DMS114 treated with DMSO at 0.1 percent for 48 hours (cell line): ENCODE results near the gene SH3GLB2.
"Not testable (repeated sequence)": the region's sequence is repeated elsewhere in the genome, so short reads cannot be mapped to it uniquely, and the experiment has no call there.

Experiments used
- DNase-seq: peaks from one replicate; lab custom pipeline; 2025; ENCODE audit not compliant: unreplicated experiment; lab: John Stamatoyannopoulos, UW

SH3GLB2 gene

DNA sequence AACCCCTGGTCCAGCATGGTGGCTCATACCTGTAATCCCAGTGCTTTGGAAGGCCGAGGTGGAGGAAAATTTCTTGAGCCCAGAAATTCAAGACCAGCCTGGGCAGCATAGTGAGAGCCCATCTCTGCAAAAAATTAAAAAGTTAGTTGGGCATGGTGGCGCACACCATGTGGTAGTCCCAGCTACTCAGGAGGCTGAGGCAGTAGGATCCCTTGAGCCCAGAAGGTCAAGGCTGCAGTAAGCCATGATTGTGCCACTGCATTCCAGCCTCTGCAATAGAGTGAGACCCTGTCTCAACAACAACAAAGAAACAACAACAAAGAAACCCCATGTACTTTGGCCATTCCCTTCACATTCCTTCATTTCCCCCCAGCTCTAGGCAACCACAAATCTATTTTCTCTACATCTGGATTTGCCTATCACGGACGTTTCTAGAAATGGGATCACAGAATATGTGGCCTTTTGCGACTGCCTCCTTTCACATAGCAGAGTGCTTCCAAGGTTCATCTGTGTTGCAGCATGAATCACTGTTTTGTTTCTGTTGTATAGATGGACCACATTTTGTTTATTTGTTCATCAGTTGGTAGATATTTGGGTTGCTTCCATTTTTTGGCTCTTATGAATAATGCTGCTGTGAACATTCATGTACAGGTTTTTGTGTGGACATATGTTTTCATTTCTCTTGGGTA lies 26.2 kb upstream of the SH3GLB2 start:
- DNase-seq: no peak

DNA sequence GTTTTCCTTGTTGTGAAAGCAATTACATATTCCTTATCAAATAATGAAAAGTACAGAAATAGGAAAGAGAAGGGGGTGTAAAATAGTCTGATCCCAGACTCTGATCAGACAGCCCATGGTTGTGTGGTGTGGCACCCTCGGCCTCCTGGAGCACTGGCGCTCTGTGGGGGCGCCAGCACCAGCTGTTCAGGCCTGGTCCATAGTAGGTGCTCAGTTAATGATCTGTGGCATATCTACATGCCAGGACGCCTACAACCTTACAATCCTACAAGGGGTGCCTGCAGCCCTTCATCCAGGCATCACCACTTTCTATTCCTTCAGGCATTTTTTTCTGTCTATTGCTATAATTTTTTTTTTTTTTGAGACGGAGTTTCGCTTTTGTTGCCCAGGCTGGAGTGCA lies 24.9 kb upstream of the SH3GLB2 start:
- no peak for DNase-seq

DNA sequence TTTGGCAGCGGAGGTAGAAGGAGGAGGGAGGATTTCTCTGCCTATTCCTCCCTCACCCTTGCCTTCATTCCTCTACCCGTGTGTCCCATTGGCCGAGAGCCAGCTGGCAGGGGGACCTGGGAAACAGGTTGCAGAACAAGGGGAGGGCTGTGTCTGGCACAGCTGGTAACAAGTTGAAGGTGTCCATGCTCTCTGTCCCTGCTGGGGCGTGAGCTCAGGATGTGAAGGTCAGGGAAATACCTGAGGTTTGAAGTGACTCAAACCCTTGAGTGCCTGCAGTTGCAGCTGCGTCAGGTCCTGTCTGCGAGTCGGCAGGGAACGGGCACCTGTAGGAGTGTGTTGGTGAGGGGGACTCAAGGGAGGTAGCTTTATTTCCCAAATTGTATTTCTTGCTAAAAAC lies 24.5 kb upstream of the SH3GLB2 start:
- no peak for DNase-seq

DNA sequence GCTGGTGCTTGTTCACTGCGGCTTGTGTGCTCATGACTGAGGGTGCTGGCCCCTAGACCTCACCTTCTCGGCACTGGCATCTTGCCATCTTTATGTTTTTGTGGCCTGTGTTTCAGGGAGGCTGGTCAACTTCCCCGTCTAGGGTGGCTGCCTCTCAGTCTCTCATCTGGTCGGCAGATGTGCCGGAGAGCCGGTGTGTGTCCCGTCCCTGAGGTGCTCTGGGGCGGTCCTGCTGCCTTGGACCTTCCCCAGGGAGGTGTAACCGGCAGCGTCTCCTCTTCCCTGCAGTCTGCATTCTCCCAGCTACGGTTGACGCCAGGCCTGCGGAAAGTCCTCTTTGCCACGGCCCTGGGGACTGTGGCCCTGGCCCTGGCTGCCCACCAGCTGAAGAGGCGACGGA lies 13.9 kb upstream of the SH3GLB2 start:
- DNase-seq: no peak

DNA sequence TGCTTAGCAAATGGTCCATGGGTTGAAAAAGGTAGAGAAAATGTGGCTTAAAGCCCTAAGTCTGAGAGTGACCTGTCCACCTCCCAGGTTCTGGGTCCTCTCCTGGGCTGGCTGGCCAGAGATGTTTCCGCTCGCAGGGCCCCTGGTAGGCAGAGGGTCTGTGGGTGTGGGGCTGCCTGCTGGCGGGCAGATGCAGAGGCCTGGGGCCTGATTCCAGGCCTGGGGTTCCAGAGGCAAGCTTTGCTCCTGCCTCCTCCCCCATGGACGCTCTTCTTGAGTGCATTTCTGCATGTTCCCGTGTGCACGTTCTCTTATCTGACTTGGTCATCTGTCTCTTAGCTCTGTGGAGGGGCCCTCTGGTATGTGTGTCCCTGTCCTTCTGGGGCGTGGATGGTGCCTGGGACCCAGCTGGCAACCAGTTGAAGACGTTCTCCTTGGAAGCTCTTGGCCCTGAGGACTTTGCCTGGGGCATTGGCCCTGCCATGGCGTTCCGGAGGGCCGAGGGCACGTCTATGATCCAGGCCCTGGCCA lies 12.0 kb upstream of the SH3GLB2 start:
- no peak for DNase-seq

DNA sequence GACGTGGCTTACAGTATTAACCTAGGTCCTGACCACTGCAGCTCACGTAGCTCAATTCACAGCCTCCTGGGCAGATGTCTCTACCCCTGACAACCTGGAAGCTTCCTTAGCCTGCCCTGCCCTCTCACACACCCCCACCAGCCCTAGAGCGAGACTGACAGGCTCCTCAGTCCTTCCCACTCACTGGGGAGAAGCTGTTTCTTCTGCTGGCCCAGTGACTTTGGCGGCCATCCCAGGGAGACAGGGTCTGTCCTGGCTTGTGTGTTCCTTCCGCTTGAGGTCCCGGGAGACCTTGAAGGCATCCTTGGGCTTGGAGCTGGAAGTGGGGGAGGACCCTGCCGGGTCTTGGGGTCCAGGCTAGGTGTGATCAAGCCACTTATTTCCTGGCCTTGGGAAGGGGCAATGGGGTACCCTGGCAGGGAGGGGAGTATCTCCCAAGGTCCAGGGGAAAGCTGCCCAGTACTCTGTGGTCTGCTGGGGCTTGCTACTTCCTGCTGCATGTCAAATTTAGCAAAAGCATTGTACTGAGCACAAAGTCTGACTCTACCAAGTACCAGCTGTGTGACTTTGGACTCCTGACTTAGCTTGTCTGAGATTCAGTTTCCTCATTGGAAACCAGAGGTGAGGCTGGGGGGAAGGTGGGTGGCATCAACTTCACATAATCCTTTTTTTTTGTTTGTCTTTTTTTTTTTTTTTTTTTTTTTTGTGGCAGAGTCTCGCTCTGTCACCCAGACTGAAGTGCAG lies 10.2 kb upstream of the SH3GLB2 start:
- no peak for DNase-seq

DNA sequence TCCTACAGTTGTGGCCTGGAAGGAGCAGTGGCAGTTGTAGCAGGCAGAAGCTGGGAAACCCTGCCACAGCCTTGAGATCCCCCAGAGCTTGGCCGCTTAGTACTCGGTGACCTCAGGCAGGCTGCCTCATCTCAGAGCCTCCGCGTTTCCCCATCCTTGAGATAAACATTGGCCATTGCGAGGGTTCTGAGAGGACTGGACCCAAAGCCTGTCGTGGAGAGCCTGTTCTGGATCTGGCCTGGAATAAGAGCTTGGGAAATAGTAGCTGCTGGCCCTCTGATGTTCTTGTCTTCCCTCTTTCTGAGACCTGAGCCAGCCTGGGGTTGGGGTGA lies 9.6 kb upstream of the SH3GLB2 start:
- no peak for DNase-seq

DNA sequence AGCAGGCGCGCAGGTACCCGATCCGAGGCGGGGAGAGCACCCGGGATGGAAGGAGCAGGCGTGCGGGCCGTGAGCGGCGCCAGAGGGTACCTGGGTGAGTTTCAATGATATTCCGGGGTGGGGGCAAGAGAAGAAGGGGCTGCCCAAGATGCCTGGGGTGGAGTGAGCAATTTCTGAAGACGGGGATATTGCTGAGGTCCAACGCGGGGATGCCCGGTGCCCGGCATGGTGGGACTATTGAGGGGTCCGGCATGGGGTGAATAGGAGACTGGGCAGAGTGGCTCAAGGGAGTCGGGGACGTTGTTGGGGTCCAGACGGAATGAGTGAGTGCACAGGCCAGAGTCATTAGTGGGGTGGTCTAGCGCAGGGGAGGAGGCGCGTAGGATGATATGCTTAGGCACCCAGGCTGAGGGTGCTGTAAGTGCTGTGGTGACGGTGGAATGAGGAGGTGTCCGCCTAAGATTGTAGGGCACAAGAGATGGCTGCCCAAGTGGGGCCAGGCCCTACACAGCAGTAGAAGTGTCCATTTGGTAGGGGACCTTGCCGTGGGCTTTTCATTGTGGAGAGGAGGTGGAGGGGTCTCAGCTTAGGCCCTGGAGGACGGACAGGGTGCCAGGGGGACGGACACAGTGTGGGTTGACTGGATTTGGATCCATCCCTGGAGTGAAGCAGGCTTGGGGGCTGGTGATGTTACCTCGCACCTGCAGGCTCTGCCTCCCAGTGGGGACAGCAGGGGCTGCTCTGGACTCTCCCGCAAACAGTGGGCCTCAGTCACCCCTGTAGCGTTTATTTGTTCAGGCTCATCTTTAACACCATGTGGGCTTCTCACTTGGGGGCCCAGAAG lies 9.0 kb upstream of the SH3GLB2 start:
- DNase-seq: no peak

DNA sequence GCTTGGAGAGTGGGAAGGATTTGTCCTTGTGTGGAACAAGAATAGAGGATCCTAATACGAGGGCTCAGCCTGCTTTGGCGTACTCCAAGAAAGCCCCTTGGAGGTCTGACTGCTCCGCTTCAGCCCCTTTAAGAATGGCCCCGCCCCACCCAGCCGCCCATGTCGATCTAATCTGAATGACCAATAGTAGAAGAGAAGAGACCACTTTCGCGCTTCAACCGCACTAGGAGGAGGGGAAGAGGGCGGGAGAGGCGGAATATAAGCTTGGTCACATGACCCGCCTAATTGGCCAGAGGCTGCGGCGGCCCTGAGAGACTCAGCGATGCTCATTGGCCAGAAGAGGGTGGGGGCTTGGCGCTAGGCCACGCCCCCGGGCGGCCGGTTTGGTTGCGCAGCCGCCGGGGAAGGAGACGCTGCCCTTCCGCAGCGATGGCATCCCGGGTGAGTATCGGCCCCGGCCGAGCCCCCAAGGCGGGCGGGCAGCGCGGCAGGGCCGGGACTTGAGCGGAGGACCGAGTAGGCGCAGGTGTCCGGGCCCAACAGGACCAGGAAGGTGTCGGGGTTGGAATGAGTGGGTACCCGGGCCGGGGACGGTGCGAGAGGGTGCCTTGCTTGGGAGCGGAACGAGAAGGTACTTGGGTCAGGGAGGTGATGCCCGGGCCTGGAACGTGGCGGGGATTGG lies 8.3 kb upstream of the SH3GLB2 start, which contains the start of gene MIGA2:
Gene MIGA2, plus strand, starts transcription at position 386 of the 682 bp plus-strand sequence. CDS start 3,969 bp downstream, outside the sequence.
- DNase-seq: peak; percentile 97

DNA sequence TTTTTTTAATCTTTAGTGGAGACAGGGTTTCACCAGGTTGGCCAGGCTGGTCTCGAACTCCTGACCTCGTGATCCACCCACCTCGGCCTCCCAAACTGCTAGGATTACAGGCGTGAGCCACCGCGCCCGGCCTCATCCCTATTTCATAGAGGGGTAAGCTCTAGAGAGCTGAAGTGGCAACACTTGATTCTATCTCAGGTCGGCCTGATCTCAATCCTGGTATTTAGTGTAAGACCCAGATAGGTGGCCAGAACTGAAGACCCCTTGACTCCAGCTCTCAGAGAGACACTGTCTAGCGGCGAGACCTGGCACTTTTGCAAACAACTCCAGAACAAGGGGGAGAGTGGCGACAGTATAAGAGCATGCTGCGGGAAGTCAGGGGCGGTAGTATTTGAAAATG lies 7.7 kb upstream of the SH3GLB2 start:
- not testable (repeated sequence) for DNase-seq

DNA sequence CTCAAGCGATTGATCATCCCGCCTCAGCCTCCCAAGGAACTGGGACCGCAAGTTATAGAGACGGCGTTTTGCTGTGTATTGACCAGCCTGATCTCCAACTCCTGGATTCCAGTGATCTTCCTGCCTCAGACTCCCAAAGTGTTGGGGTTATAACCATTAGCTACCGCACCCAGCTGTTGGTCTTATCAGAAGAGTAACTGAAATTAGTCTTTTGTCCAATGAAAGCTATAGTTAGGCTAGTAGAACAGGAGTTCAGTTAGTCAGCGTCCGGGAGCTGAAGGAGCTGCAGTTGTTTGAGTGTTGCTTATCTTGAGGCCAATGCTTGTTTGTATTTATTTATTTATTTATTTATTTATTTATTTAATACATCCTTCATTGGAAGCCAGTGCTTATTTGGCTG lies 5.1 kb upstream of the SH3GLB2 start:
- DNase-seq: no peak

DNA sequence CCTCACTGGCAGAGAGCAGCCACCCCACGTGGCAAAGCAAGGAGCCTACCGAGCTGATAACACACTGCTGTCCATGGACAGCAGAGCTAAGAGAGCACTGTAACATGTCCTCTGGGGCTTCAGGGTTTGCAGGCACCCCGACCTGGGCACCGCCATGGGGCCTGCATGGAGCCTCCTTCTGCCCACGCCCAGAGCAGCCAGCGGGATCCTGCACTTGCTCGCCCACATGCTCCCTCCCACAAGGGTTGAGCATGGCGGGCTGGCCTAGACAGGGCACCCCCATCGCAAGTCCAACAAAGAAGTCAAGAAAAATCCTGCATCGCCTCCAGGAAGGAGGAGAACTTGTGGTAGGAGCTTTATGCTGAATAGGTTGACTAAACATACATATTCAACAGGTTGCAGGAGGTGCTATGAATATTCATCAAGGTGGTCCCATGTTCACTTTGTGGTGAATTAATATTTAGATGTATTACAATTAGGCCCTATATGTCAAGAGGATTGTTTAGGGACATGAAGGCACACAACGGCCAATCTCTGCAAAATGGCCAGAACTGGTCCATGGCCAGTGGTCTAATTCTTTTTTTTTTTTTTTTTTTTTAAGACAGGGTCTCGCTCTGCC lies 4.5 kb upstream of the SH3GLB2 start:
- DNase-seq: no peak

DNA sequence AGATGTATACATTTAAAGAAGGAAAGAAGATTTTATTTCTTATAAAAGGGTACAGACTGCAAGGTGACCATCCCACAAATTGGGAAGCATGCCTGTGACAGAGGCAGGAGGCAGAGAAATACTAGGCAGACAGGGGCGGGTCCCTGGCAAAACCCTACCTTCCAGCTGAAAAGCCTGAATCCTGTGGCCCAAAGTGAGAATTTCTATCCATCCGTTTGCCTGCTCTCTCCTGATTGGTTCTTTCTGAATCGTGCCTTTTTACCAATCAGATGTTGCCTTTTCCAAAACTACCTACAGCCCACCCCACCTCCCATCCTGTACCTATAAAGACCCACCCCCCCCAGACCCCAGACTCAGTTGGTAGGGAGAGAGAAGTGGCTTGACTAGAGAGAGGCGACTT lies 3.4 kb upstream of the SH3GLB2 start:
- DNase-seq: no peak

DNA sequence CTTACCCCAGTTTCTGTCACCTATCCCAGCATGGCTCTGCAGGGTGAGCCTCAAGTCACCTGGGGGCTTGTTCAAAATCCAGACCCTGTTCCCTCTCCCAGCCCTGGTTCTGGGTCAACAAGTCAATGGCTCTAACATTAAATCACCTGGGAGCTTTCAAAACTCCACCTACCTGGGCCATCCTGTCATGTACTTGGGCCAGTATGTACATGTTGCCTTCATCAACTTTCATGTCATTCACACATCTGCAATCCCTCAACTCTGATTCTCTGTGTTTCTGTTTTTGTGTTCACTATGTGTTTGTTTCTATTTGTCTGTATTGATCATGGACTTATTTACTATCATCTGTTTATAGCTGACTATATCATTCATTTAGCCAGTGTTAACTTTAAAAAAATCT lies 2.1 kb upstream of the SH3GLB2 start:
- DNase-seq: no peak

DNA sequence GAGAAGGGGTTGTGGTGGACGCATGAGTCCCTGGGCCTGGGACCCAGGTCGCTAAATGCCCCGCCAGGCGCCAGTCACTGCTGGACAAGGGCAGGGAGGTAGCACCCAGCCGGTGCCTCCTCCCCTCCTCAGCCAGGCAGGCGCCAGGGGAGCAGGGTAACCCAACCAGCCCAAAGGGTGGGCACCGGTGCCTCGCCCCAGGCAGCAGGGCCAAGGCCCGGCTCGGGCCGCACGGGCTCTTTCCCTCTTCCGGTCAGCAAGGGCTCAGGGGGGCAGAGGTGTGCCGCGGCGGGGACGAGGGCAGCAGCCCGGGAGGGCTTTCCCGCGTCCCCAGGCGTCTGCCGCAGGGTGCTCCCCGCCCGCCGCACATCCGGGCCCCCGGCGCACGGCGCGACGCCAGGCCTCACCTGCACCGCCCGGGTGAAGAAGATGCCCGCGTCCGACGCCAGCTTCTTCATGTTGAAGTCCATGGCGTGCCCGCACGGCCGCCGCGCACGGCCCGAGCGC lies 393 bp downstream of the SH3GLB2 start:
- no peak for DNase-seq

DNA sequence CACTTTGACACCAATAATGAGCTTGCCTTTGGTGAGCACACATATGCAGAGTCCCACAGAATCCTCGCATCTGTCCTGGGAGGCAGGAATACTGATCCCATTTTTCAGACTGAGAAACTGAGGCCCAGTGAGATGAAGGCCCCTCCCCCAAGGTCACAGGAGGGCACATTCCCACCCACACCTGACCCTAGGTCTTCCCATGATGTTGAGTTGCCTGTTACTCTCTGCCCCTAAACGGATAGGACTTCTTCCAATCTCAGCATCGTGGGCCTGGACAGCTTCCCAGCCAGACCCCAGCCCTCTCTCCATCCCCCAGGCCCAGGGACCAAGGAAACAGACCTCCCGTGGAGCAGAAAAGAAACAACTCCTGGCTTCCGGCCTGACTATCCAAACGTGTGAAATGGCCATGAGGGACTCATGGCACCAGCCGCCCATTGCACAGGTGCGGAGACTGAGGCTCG lies 877 bp downstream of the SH3GLB2 start:
- no peak for DNase-seq

DNA sequence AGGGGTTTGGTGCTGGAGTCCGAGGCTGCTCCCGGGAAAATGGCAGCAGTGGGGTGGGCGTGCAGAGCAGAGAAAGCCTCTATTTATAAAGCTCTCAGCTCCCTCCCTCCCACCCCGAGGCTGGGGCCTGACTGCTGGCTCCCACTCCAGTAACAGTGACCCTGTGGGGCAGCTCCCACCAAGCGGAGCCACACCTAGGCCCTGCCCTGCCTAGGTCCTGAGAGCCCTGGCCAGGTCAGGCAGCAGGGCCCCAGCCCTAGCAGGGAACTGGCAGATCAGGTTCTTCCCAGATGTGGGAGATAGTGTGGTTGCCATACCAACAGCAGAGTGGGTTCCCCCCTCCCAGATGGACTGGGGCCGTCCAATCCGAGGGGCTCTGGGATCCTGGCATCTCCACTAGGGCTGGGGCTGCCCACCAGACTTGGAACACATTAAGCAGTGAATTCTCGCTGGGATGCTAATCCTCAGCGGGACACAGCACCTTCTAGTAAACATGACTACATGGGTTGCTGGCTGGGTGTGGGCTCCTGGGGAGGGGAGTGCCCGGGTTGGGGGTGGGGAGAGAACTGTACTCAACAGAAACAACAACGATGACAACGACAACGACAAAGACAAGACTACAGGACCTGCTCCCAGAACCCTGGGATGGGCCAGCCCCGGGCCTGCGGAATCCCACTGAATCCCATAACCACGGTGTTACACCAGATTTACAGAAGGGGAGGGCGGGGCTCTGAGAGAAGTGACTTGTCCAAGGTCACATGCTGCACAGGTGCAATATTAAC lies 1.5 kb downstream of the SH3GLB2 start:
- DNase-seq: no peak

DNA sequence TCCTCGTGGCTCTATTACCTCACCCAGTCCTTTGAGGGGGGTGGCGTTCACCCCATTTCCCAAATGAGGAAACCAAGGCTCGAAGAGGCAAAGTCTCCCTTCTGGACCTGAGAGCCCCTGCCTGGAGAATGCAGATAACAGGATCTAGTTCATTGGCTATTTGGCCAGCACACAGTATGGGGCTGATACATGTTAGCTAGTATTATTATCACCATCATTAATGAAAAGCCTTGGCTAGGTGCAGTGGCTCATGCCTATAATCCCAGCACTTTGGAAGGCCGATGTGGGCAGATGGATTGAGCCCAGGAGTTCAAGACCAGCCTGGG lies 4.3 kb downstream of the SH3GLB2 start:
- no peak for DNase-seq

DNA sequence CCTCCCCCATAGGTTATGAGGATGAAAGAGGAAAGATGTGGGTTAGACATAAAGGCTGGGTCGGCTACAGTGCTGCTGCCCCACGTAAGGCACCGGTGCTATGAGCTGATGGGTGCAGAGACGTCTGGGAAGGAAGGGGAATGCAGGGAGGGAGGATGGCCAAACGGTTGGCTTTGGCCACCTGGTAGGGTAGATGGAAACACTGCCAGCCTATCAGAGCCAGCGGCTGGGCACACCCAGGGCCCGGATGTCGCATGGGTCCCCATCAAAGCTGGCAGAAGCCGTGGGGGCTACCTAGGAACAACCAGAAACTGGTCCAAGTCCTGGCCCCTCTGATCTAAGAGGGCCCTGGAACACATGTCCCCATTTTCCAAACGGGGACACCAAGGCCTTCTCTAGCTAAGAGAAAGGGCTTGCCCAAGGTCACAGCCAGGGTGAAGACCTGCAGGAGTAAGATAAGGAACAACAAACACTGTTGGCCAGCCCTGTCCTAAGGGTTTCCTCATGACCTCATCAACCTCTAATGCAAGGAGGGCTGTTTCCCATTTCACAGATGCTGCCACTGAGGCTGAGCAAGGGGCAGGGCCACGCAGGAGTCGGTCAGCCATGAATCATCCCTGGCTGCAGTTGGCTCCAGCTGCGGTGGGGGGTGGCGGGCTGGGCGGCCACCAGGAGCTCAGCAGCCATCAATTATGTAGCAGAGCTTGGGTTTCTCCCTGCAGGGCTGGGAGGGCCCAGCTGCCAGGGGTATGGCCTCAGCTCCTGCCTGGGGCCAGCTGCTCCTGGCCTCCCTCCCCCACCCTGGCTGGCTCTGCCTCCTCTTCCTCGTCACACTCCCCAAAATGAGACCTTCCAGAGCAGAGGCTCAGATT lies 4.9 kb downstream of the SH3GLB2 start:
- no peak for DNase-seq
